ENCODE measurements around the gene GIT1.

GIT1 gene

GRCh38 chr17:29546830-29547229, 42.6 kb downstream of the GIT1 start:
- no peak overlapping the region for H3K4me3 ChIP-seq (ENCODE audit: low read depth, low read length)
- TF ChIP-seq CTCF (IDR thresholded peaks at IDR 0.05; ENCODE audit: low read depth, low read length): no peak

- H3K4me3 ChIP-seq (ENCODE audit: low read depth, low read length): no peak overlapping the region
- TF ChIP-seq CTCF (IDR thresholded peaks at IDR 0.05; ENCODE audit: low read depth, low read length): no peak
Measured at GRCh38 chr17:29546085-29546484, 43.4 kb downstream of the GIT1 start.

- TF ChIP-seq CTCF (IDR thresholded peaks at IDR 0.05; ENCODE audit: low read depth, low read length): no peak
- no peak overlapping the region for H3K4me3 ChIP-seq (ENCODE audit: low read depth, low read length)
Measured at GRCh38 chr17:29544066-29544465, 45.4 kb downstream of the GIT1 start.

GRCh38 chr17:29533976-29534375, 55.5 kb downstream of the GIT1 start:
- H3K4me3 ChIP-seq (ENCODE audit: low read depth, low read length): no peak overlapping the region
- no peak for TF ChIP-seq CTCF (IDR thresholded peaks at IDR 0.05; ENCODE audit: low read depth, low read length)

- H3K4me3 ChIP-seq (ENCODE audit: low read depth, low read length): no peak overlapping the region
Measured at GRCh38 chr17:29526322-29526721, 63.1 kb downstream of the GIT1 start.

GRCh38 chr17:29524692-29525091, 64.8 kb downstream of the GIT1 start:
- H3K4me3 ChIP-seq (ENCODE audit: low read depth, low read length): no peak overlapping the region
- TF ChIP-seq CTCF (IDR thresholded peaks at IDR 0.05; ENCODE audit: low read depth, low read length): no peak

More at GRCh38 chr17:29526322-29526721, 63.1 kb downstream of the GIT1 start:
- no peak for TF ChIP-seq CTCF (IDR thresholded peaks at IDR 0.05; ENCODE audit: low read depth, low read length)

All from WI38 (cell line).